ENCODE data around the gene ICOSLG. TPM values are rescaled to one million over a fixed set of nuclear protein-coding genes. Genes with fewer than 3 reads are reported as not detected.
A peak's percentile ranks its signal among the peaks of the same experiment; 100 is the strongest.
"Not testable (repeated sequence)": the region's sequence is repeated elsewhere in the genome, so short reads cannot be mapped to it uniquely, and the experiment has no call there.

ICOSLG gene
- 1 to 10 TPM; 1.8 to 2.0 TPM for total RNA-seq

- H3K27me3 Mint-ChIP-seq (ENCODE audit: low read depth); H3K4me3 Mint-ChIP-seq; H3K4me1 Mint-ChIP-seq (ENCODE audit: low read depth); CTCF ChIA-PET; H3K9me3 Mint-ChIP-seq (ENCODE audit: insufficient read depth); POLR2A ChIA-PET; H3K36me3 Mint-ChIP-seq (ENCODE audit: low read depth); DNase-seq; H3K27ac Mint-ChIP-seq: not testable (repeated sequence)
- peak; percentile 70 for ATAC-seq
Measured at GRCh38 chr21:44240842-44241241, at the start of gene ICOSLG. TSS of gene ICOSLG (minus strand) at chr21:44240943. CDS start at chr21:44240817, 126 bp downstream.

- H3K27ac Mint-ChIP-seq: no peak overlapping the region
- ChIA-PET CTCF (no interaction called here), POLR2A (no interaction called here)
- DNase-seq (no peak), ATAC-seq (no peak)
- no peaks in the 10 kb centered on the region for H3K9me3 Mint-ChIP-seq (ENCODE audit: insufficient read depth)
- H3K36me3 Mint-ChIP-seq (ENCODE audit: low read depth): no peaks in the 10 kb centered on the region
- H3K27me3 Mint-ChIP-seq (ENCODE audit: low read depth): no peaks in the 10 kb centered on the region
- no peak overlapping the region for H3K4me3 Mint-ChIP-seq
- peaks cover 2% of the 10 kb centered on the region for H3K4me1 Mint-ChIP-seq (ENCODE audit: low read depth)
Measured at GRCh38 chr21:44289381-44290010, 48.8 kb upstream of the ICOSLG start.

GRCh38 chr21:44288251-44289110 is 47.7 kb upstream of the ICOSLG start:
- no peak for DNase-seq
- Mint-ChIP-seq H3K9me3 (ENCODE audit: insufficient read depth) (no peaks in the 10 kb centered on the region), H3K27me3 (ENCODE audit: low read depth) (no peaks in the 10 kb centered on the region), H3K27ac (no peak overlapping the region), H3K4me3 (no peak overlapping the region), H3K36me3 (ENCODE audit: low read depth) (no peaks in the 10 kb centered on the region), H3K4me1 (ENCODE audit: low read depth) (no peaks in the 10 kb centered on the region)
- ChIA-PET CTCF (interaction anchor here (2.2 kb wide), 1 partner anchor 9 kb away, joined by 8 read pairs; no protein-coding TSS in a partner anchor), POLR2A (no interaction called here)
- ATAC-seq: no peak

- H3K36me3 Mint-ChIP-seq (ENCODE audit: low read depth): no peaks in the 10 kb centered on the region
- no peaks in the 10 kb centered on the region for H3K4me1 Mint-ChIP-seq (ENCODE audit: low read depth)
- H3K9me3 Mint-ChIP-seq (ENCODE audit: insufficient read depth): no peaks in the 10 kb centered on the region
- DNase-seq (no peak), ATAC-seq (no peak)
- ChIA-PET CTCF (interaction anchor here (2.2 kb wide), 1 partner anchor 11 kb away, joined by 8 read pairs; no protein-coding TSS in a partner anchor), POLR2A (interaction anchor here (0.6 kb wide), 1 partner anchor 12 kb away, joined by 4 read pairs; no protein-coding TSS in a partner anchor)
- H3K27ac Mint-ChIP-seq: no peak overlapping the region
- H3K4me3 Mint-ChIP-seq: no peak overlapping the region
- no peaks in the 10 kb centered on the region for H3K27me3 Mint-ChIP-seq (ENCODE audit: low read depth)
Measured at GRCh38 chr21:44286716-44287632, 46.2 kb upstream of the ICOSLG start.

- H3K27ac Mint-ChIP-seq: no peak overlapping the region
- DNase-seq: no peak
- no peaks in the 10 kb centered on the region for H3K4me1 Mint-ChIP-seq (ENCODE audit: low read depth)
- no peak for ATAC-seq
- no peaks in the 10 kb centered on the region for H3K27me3 Mint-ChIP-seq (ENCODE audit: low read depth)
- ChIA-PET CTCF (interaction anchor here (2.2 kb wide), 1 partner anchor 12 kb away, joined by 8 read pairs; no protein-coding TSS in a partner anchor), POLR2A (interaction anchor here (0.6 kb wide), 1 partner anchor 13 kb away, joined by 4 read pairs; no protein-coding TSS in a partner anchor)
- no peaks in the 10 kb centered on the region for H3K9me3 Mint-ChIP-seq (ENCODE audit: insufficient read depth)
- no peak overlapping the region for H3K4me3 Mint-ChIP-seq
- no peaks in the 10 kb centered on the region for H3K36me3 Mint-ChIP-seq (ENCODE audit: low read depth)
Measured at GRCh38 chr21:44286086-44286715, 45.5 kb upstream of the ICOSLG start.

- Mint-ChIP-seq H3K36me3 (ENCODE audit: low read depth) (no peaks in the 10 kb centered on the region), H3K27ac (no peak within 1 kb of the TSS), H3K9me3 (ENCODE audit: insufficient read depth) (no peaks in the 10 kb centered on the region), H3K4me1 (ENCODE audit: low read depth) (no peaks in the 10 kb centered on the region), H3K27me3 (ENCODE audit: low read depth) (no peaks in the 10 kb centered on the region), H3K4me3 (no peak within 1 kb of the TSS)
- ATAC-seq (no peak), DNase-seq (no peak)
- ChIA-PET CTCF (no interaction called here), POLR2A (no interaction called here)
Measured at GRCh38 chr21:44285138-44285992, 44.6 kb upstream of the ICOSLG start, which contains the start of gene AIRE. TSS of gene AIRE (plus strand) at chr21:44285876. CDS start at chr21:44286007, 131 bp downstream.

GRCh38 chr21:44283948-44284347 is 43.2 kb upstream of the ICOSLG start:
- DNase-seq: no peak
- Mint-ChIP-seq H3K4me3 (no peak overlapping the region), H3K9me3 (ENCODE audit: insufficient read depth) (no peaks in the 10 kb centered on the region), H3K36me3 (ENCODE audit: low read depth) (no peaks in the 10 kb centered on the region), H3K27me3 (ENCODE audit: low read depth) (no peaks in the 10 kb centered on the region), H3K4me1 (ENCODE audit: low read depth) (no peaks in the 10 kb centered on the region), H3K27ac (no peak overlapping the region)
- POLR2A ChIA-PET: no interaction called here
- ATAC-seq: no peak
- CTCF ChIA-PET: no interaction called here

- ATAC-seq; H3K36me3 Mint-ChIP-seq (ENCODE audit: low read depth); DNase-seq; H3K27me3 Mint-ChIP-seq (ENCODE audit: low read depth); POLR2A ChIA-PET; H3K9me3 Mint-ChIP-seq (ENCODE audit: insufficient read depth); CTCF ChIA-PET; H3K4me3 Mint-ChIP-seq; H3K27ac Mint-ChIP-seq; H3K4me1 Mint-ChIP-seq (ENCODE audit: low read depth): not testable (repeated sequence)
Measured at GRCh38 chr21:44283211-44283785, 42.6 kb upstream of the ICOSLG start.

GRCh38 chr21:44282370-44282769 is 41.6 kb upstream of the ICOSLG start:
- Mint-ChIP-seq H3K9me3 (ENCODE audit: insufficient read depth) (no peaks in the 10 kb centered on the region), H3K36me3 (ENCODE audit: low read depth) (no peaks in the 10 kb centered on the region), H3K4me3 (no peak overlapping the region), H3K27ac (no peak overlapping the region), H3K27me3 (ENCODE audit: low read depth) (no peaks in the 10 kb centered on the region), H3K4me1 (ENCODE audit: low read depth) (no peaks in the 10 kb centered on the region)
- no peak for DNase-seq
- CTCF ChIA-PET: no interaction called here
- ATAC-seq: no peak
- POLR2A ChIA-PET: no interaction called here

- DNase-seq (no peak), ATAC-seq (no peak)
- no peak overlapping the region for H3K4me3 Mint-ChIP-seq
- no peaks in the 10 kb centered on the region for H3K36me3 Mint-ChIP-seq (ENCODE audit: low read depth)
- H3K27ac Mint-ChIP-seq: no peak overlapping the region
- peaks cover 3% of the 10 kb centered on the region for H3K27me3 Mint-ChIP-seq (ENCODE audit: low read depth)
- no peaks in the 10 kb centered on the region for H3K9me3 Mint-ChIP-seq (ENCODE audit: insufficient read depth)
- H3K4me1 Mint-ChIP-seq (ENCODE audit: low read depth): no peaks in the 10 kb centered on the region
- CTCF ChIA-PET: no interaction called here
- POLR2A ChIA-PET: no interaction called here
Measured at GRCh38 chr21:44281801-44282200, 41.1 kb upstream of the ICOSLG start.

All from activated CD8-positive, alpha-beta T cell treated with anti-CD3 and anti-CD28 coated beads, Interleukin-2, amount 10 ng/mL, durations not matched to agents 7 days and 5 days (primary cell).